ENCODE measurements around the gene SCARB1. TPM values are rescaled to one million over a fixed set of nuclear protein-coding genes. Genes with fewer than 3 reads are reported as not detected.

Gene SCARB1
- total RNA-seq, 1 donor from 2014 or later = 16.9 TPM

- Mint-ChIP-seq H3K4me1 (ENCODE audit: unreplicated experiment) (no peaks in the 10 kb centered on the region), H3K36me3 (ENCODE audit: low read depth, unreplicated experiment) (peaks cover 11% of the 10 kb centered on the region), H3K27ac (ENCODE audit: unreplicated experiment) (no peak overlapping the region), H3K9me3 (ENCODE audit: unreplicated experiment) (peaks cover 3% of the 10 kb centered on the region), H3K27me3 (ENCODE audit: unreplicated experiment) (peaks cover 2% of the 10 kb centered on the region), H3K4me3 (ENCODE audit: unreplicated experiment) (no peak overlapping the region)
- no peak for DNase-seq (ENCODE audit: low spot score)
- TF ChIP-seq, protein P1, sequence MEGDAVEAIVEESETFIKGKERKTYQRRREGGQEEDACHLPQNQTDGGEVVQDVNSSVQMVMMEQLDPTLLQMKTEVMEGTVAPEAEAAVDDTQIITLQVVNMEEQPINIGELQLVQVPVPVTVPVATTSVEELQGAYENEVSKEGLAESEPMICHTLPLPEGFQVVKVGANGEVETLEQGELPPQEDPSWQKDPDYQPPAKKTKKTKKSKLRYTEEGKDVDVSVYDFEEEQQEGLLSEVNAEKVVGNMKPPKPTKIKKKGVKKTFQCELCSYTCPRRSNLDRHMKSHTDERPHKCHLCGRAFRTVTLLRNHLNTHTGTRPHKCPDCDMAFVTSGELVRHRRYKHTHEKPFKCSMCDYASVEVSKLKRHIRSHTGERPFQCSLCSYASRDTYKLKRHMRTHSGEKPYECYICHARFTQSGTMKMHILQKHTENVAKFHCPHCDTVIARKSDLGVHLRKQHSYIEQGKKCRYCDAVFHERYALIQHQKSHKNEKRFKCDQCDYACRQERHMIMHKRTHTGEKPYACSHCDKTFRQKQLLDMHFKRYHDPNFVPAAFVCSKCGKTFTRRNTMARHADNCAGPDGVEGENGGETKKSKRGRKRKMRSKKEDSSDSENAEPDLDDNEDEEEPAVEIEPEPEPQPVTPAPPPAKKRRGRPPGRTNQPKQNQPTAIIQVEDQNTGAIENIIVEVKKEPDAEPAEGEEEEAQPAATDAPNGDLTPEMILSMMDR (IDR thresholded peaks at IDR 0.05; ENCODE audit: unreplicated experiment) = no peak
Measured at GRCh38 chr12:124812979-124813378, 50.7 kb downstream of the SCARB1 start.

DNA sequence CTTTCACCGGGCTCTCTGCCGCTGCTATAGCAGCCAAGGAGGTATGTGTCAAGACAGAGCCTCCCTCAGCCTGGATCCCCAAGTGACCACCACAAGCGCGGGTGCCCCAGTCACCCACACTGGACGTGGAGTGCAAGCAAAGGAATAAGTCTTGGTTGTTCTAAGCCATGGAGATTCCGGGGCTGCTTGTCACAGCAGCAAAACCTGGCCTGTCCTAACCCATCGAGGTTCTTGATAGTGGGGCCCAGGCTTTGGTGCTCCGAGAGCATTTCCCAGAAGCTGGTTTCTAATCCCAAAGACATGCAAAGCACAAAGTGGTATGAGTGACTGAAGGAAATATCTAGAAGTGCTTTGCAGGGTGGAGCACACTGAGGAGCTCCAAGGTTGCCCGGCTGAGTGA lies 51.3 kb downstream of the SCARB1 start:
- DNase-seq (ENCODE audit: low spot score) = no peak
- Mint-ChIP-seq H3K36me3 (ENCODE audit: low read depth, unreplicated experiment) (peaks cover 11% of the 10 kb centered on the region), H3K9me3 (ENCODE audit: unreplicated experiment) (peaks cover 3% of the 10 kb centered on the region), H3K4me1 (ENCODE audit: unreplicated experiment) (no peaks in the 10 kb centered on the region), H3K4me3 (ENCODE audit: unreplicated experiment) (no peak overlapping the region), H3K27ac (ENCODE audit: unreplicated experiment) (no peak overlapping the region), H3K27me3 (ENCODE audit: unreplicated experiment) (no peaks in the 10 kb centered on the region)
- TF ChIP-seq, protein P1 (IDR thresholded peaks at IDR 0.05; ENCODE audit: unreplicated experiment) = no peak

DNA sequence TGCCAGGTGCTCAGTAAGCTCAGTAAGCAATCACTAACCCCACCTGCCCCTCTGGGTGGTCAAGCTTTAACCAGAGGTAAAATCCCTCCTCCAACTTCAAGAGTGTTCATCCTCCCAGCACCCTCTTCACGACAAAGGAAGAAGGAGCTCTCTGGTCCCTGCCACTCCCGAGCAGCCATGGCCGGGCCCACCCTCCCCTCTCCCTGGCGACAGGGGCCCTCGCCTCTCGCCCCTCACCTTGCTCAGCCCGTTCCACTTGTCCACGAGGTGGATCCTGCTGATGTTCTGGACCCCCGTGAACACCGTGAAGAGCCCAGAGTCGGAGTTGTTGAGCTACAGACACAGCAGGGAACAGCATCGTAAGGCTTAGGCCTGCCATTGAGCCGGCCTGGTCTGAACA lies 52.0 kb downstream of the SCARB1 start:
- H3K27ac Mint-ChIP-seq (ENCODE audit: unreplicated experiment) = no peak overlapping the region
- no peak for DNase-seq (ENCODE audit: low spot score)
- peaks cover 3% of the 10 kb centered on the region for H3K27me3 Mint-ChIP-seq (ENCODE audit: unreplicated experiment)
- no peaks in the 10 kb centered on the region for H3K4me1 Mint-ChIP-seq (ENCODE audit: unreplicated experiment)
- H3K9me3 Mint-ChIP-seq (ENCODE audit: unreplicated experiment) = peaks cover 3% of the 10 kb centered on the region
- H3K4me3 Mint-ChIP-seq (ENCODE audit: unreplicated experiment) = no peak overlapping the region
- TF ChIP-seq, protein P1 (IDR thresholded peaks at IDR 0.05; ENCODE audit: unreplicated experiment) = no peak
- peaks cover 11% of the 10 kb centered on the region for H3K36me3 Mint-ChIP-seq (ENCODE audit: low read depth, unreplicated experiment)

DNA sequence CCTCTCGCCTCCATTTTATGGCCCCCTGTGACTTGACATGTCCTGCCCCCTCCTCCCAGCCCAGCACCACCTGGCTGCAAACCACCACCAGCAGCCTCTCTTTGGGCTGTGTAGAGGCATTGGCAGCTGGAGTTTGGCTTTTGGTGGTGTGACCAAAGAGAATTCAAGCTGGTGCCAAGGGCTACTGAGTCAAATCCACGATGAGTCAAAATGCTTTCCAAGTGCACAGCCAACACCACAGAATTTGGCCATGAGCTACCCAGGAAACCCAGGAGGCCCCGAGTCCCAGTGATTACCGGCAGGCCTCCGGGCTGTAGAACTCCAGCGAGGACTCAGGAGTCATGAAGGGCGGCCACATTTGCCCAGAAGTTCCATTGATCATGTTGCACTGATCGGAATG lies 53.8 kb downstream of the SCARB1 start:
- DNase-seq (ENCODE audit: low spot score) = no peak
- Mint-ChIP-seq H3K27ac (ENCODE audit: unreplicated experiment) (no peak overlapping the region), H3K4me3 (ENCODE audit: unreplicated experiment) (no peak overlapping the region), H3K36me3 (ENCODE audit: low read depth, unreplicated experiment) (peaks cover 11% of the 10 kb centered on the region), H3K27me3 (ENCODE audit: unreplicated experiment) (peaks cover 7% of the 10 kb centered on the region), H3K9me3 (ENCODE audit: unreplicated experiment) (peaks cover 3% of the 10 kb centered on the region), H3K4me1 (ENCODE audit: unreplicated experiment) (peaks cover 2% of the 10 kb centered on the region)
- TF ChIP-seq, protein P1 (IDR thresholded peaks at IDR 0.05; ENCODE audit: unreplicated experiment) = no peak

DNA sequence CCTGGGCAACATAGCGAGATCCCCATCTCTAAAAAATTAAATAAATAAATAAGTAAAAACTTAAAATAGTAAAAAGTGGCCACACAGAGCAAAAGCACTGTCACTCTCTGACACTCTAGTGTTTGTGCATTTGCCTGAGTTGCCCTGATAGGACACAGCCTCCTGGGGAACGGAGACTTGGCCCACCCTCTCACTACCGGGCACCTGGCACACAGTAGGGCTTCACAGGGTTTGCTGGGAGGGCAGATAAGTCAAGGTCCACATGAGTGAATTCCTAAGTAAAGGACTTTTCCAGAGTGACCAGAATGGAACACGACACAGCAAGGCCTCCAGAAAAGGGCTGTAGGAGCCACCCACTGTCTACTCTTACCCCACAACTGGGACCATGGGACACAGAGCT lies 54.3 kb downstream of the SCARB1 start:
- H3K9me3 Mint-ChIP-seq (ENCODE audit: unreplicated experiment) = peaks cover 3% of the 10 kb centered on the region
- TF ChIP-seq, protein P1 (IDR thresholded peaks at IDR 0.05; ENCODE audit: unreplicated experiment) = no peak
- H3K36me3 Mint-ChIP-seq (ENCODE audit: low read depth, unreplicated experiment) = peaks cover 11% of the 10 kb centered on the region
- no peak overlapping the region for H3K4me3 Mint-ChIP-seq (ENCODE audit: unreplicated experiment)
- no peak for DNase-seq (ENCODE audit: low spot score)
- H3K4me1 Mint-ChIP-seq (ENCODE audit: unreplicated experiment) = peaks cover 2% of the 10 kb centered on the region
- H3K27ac Mint-ChIP-seq (ENCODE audit: unreplicated experiment) = no peak overlapping the region
- peaks cover 7% of the 10 kb centered on the region for H3K27me3 Mint-ChIP-seq (ENCODE audit: unreplicated experiment)

Data from endothelial cell (in vitro differentiated cells).